ENCODE results near the gene EPHB2. TPM values are rescaled to one million over a fixed set of nuclear protein-coding genes. Genes with fewer than 3 reads are reported as not detected.
A peak's percentile ranks its signal among the peaks of the same experiment; 100 is the strongest.

Gene EPHB2
- total RNA-seq, 4 donors from 2014 or later: 7.5 to 27.3 (median 23.8) TPM

- H3K27ac ChIP-seq: no peak overlapping the region
- no peaks in the 10 kb centered on the region for H3K36me3 ChIP-seq
- no peak overlapping the region for H3K4me3 ChIP-seq (replicated peaks in 1 of 3)
- intact Hi-C loops (cut with DNase I): no loop called here
- TF ChIP-seq CTCF (IDR thresholded peaks at IDR 0.05) (no peak), POLR2A (IDR thresholded peaks at IDR 0.05) (no peak)
- H3K4me1 ChIP-seq: peaks cover 0 to 8% of the 10 kb centered on the region in 2 donors
- peaks cover 9% of the 10 kb centered on the region for H3K27me3 ChIP-seq
- 38 to 40% methylated on average over 12 to 38 of the region's 92 CpGs for WGBS, 2 donors
- peak; percentile 8 to 10 for DNase-seq
- H3K9me3 ChIP-seq: no peaks in the 10 kb centered on the region
Observed at GRCh38 chr1:22953057-22953739, 242.6 kb downstream of the EPHB2 start.

- no peak for DNase-seq
- no peak for TF ChIP-seq POLR2A (IDR thresholded peaks at IDR 0.05)
- TF ChIP-seq CTCF (IDR thresholded peaks at IDR 0.05): no peak
- Histone ChIP-seq H3K9me3 (no peaks in the 10 kb centered on the region), H3K27ac (no peak overlapping the region), H3K27me3 (peaks cover 9% of the 10 kb centered on the region), H3K4me1 (peaks cover 0 to 8% of the 10 kb centered on the region in 2 donors), H3K4me3 (replicated peaks in 1 of 3) (no peak overlapping the region), H3K36me3 (no peaks in the 10 kb centered on the region)
- WGBS, 2 donors: 20 to 74% methylated on average over 5 to 11 of the region's 38 CpGs
- intact Hi-C loops (cut with DNase I): no loop called here
Observed at GRCh38 chr1:22953740-22954141, 243.1 kb downstream of the EPHB2 start.

GRCh38 chr1:22955146-22955545, 244.5 kb downstream of the EPHB2 start:
- Histone ChIP-seq H3K4me1 (peaks cover 0 to 8% of the 10 kb centered on the region in 2 donors), H3K36me3 (no peaks in the 10 kb centered on the region), H3K27ac (no peak overlapping the region), H3K4me3 (replicated peaks in 1 of 3) (no peak overlapping the region), H3K9me3 (no peaks in the 10 kb centered on the region), H3K27me3 (peaks cover 9% of the 10 kb centered on the region)
- no peak for DNase-seq
- intact Hi-C loops (cut with DNase I): no loop called here
- no peak for TF ChIP-seq POLR2A (IDR thresholded peaks at IDR 0.05)
- no peak for TF ChIP-seq CTCF (IDR thresholded peaks at IDR 0.05)
- 74 to 93% methylated on average over 3 to 6 of the region's 7 CpGs for WGBS, 2 donors

GRCh38 chr1:22957066-22957465, 246.4 kb downstream of the EPHB2 start:
- H3K27me3 ChIP-seq: peaks cover 9% of the 10 kb centered on the region

More at GRCh38 chr1:22957066-22957465, 246.4 kb downstream of the EPHB2 start:
- H3K9me3 ChIP-seq: no peaks in the 10 kb centered on the region
- intact Hi-C loops (cut with DNase I): no loop called here
- H3K36me3 ChIP-seq: no peaks in the 10 kb centered on the region
- no peak overlapping the region for H3K27ac ChIP-seq
- peaks cover 0 to 8% of the 10 kb centered on the region in 2 donors for H3K4me1 ChIP-seq
- WGBS, 2 donors: 78 to 82% methylated on average over 3 of the region's 3 CpGs
- TF ChIP-seq CTCF (IDR thresholded peaks at IDR 0.05): no peak
- no peak for TF ChIP-seq POLR2A (IDR thresholded peaks at IDR 0.05)
- DNase-seq: no peak
- no peak overlapping the region for H3K4me3 ChIP-seq (replicated peaks in 1 of 3)
